ENCODE data around the gene ERC1.

DNA sequence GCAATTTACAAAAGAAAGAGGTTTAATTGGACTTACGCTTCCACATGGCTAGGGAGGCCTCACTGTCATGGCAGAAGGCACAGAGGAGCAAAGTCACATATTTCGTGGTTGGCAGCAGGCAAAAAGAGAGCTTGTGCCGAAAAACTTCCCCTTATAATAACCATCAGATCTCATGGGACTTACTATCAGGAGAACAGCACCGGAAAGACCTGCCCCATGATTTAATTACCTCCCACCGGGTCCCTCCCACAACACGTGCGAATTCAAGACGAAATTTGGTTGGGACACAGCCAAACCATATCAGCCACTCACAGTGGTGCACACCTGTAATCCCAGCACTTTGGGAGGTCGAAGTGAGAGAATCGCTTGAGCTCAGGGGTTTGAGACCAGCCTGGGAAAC is 534.8 kb downstream of the ERC1 start:
- TF ChIP-seq GATA3 (IDR thresholded peaks at IDR 0.05; ENCODE audit: low read depth, low read length) (no peak), GATA2 (IDR thresholded peaks at IDR 0.05; ENCODE audit: low read depth, low read length) (no peak)
